GM10266 (cell line): ENCODE data around the gene ZBTB44.
A peak's percentile ranks its signal among the peaks of the same experiment; 100 is the strongest.
"Not testable (repeated sequence)": the region's sequence is repeated elsewhere in the genome, so short reads cannot be mapped to it uniquely, and the experiment has no call there.

Experiments used
- DNase-seq: peaks from one replicate; pipeline ENCODE4 v3.0.0; 2012; ENCODE audit errors: extremely low spot score
- CTCF ChIP-seq: IDR thresholded peaks from 2 replicates; pipeline ENCODE4 v1.5.1; 2012; ENCODE audit warnings: mild to moderate bottlenecking, low read depth; ENCODE audit not compliant: control insufficient read depth, insufficient read depth; ENCODE audit errors: missing control alignments

Gene ZBTB44

GRCh38 chr11:130247319-130247718, 67.4 kb downstream of the ZBTB44 start:
- DNase-seq = no peak
- TF ChIP-seq CTCF = no peak

GRCh38 chr11:130246738-130247137, 68.0 kb downstream of the ZBTB44 start:
- no peak for DNase-seq
- TF ChIP-seq CTCF = no peak

GRCh38 chr11:130246270-130246669, 68.4 kb downstream of the ZBTB44 start:
- no peak for TF ChIP-seq CTCF
- DNase-seq = no peak

GRCh38 chr11:130245375-130245774, 69.3 kb downstream of the ZBTB44 start:
- DNase-seq = not testable (repeated sequence)

- no peak for TF ChIP-seq CTCF
- no peak for DNase-seq
Observed at GRCh38 chr11:130244848-130245247, 69.9 kb downstream of the ZBTB44 start.

GRCh38 chr11:130243816-130244215, 70.9 kb downstream of the ZBTB44 start:
- TF ChIP-seq CTCF = no peak
- DNase-seq = peak; percentile 23

GRCh38 chr11:130241713-130242112, 73.0 kb downstream of the ZBTB44 start:
- no peak for DNase-seq
- TF ChIP-seq CTCF = no peak

- DNase-seq = no peak
- no peak for TF ChIP-seq CTCF
Observed at GRCh38 chr11:130237282-130238006, 77.3 kb downstream of the ZBTB44 start.
